Measurements from ENCODE around the gene USP6NL. TPM values are rescaled to one million over a fixed set of nuclear protein-coding genes. Genes with fewer than 3 reads are reported as not detected.
A peak's percentile ranks its signal among the peaks of the same experiment; 100 is the strongest.

The USP6NL gene
- total RNA-seq, 1 donor from 2014 or later = 13.8 TPM

- DNase-seq (ENCODE audit: extremely low spot score, unreplicated experiment) = no peak
- no peak overlapping the region for H3K27ac Mint-ChIP-seq (ENCODE audit: unreplicated experiment)
- no peaks in the 10 kb centered on the region for H3K36me3 Mint-ChIP-seq (ENCODE audit: unreplicated experiment)
- TF ChIP-seq, protein P1, sequence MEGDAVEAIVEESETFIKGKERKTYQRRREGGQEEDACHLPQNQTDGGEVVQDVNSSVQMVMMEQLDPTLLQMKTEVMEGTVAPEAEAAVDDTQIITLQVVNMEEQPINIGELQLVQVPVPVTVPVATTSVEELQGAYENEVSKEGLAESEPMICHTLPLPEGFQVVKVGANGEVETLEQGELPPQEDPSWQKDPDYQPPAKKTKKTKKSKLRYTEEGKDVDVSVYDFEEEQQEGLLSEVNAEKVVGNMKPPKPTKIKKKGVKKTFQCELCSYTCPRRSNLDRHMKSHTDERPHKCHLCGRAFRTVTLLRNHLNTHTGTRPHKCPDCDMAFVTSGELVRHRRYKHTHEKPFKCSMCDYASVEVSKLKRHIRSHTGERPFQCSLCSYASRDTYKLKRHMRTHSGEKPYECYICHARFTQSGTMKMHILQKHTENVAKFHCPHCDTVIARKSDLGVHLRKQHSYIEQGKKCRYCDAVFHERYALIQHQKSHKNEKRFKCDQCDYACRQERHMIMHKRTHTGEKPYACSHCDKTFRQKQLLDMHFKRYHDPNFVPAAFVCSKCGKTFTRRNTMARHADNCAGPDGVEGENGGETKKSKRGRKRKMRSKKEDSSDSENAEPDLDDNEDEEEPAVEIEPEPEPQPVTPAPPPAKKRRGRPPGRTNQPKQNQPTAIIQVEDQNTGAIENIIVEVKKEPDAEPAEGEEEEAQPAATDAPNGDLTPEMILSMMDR (IDR thresholded peaks at IDR 0.05) = no peak
- peaks cover 44% of the 10 kb centered on the region for H3K4me1 Mint-ChIP-seq (ENCODE audit: unreplicated experiment)
- no peaks in the 10 kb centered on the region for H3K27me3 Mint-ChIP-seq (ENCODE audit: unreplicated experiment)
- H3K4me3 Mint-ChIP-seq (ENCODE audit: unreplicated experiment) = no peak overlapping the region
- no peaks in the 10 kb centered on the region for H3K9me3 Mint-ChIP-seq (ENCODE audit: unreplicated experiment)
These were observed 63.2 kb downstream of the USP6NL start for GRCh38 chr10:11548065-11548767.

DNA sequence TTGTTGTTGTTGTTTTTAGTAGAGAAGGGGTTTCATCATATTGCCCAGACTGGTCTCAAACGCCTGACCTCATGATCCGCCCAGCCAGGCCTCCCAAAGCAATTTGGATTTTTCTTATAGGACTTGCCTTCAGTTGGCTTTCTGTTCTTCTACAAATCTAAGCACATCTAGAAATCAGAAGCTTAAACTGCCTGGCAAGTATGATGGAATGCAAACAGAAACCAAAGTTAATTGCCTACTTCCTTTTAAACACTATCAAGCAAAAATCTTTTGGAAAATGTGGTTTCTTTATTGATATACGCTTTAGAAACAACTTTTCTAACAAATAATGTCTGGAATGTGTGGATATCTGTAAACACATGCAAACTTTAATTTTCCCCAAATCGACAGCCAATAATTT, 64.9 kb downstream of the USP6NL start:
- no peak overlapping the region for H3K4me3 Mint-ChIP-seq (ENCODE audit: unreplicated experiment)
- no peaks in the 10 kb centered on the region for H3K27me3 Mint-ChIP-seq (ENCODE audit: unreplicated experiment)

DNA sequence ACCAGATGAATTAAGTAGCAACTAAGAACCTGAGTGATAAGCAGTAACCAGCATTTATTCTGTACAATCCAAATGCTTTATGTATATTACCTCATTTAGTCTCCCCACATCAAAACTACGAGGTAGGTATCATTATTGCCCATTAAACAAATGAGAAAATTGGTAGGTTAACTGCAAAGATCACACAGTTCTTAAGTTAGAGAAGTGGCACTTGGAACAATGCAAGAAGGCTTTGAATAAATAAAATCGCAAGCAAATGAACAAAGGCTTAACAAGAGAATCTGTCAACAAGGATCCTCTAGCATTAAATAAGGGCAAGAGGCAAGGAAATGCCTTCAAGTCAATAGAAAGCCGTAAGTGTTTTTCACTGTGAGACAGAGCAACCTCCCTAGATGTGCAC, 70.2 kb downstream of the USP6NL start:
- TF ChIP-seq, protein P1 (IDR thresholded peaks at IDR 0.05) = no peak
- Mint-ChIP-seq H3K9me3 (ENCODE audit: unreplicated experiment) (no peaks in the 10 kb centered on the region), H3K36me3 (ENCODE audit: unreplicated experiment) (no peaks in the 10 kb centered on the region), H3K4me1 (ENCODE audit: unreplicated experiment) (peaks cover 17% of the 10 kb centered on the region), H3K4me3 (ENCODE audit: unreplicated experiment) (no peak overlapping the region), H3K27ac (ENCODE audit: unreplicated experiment) (no peak overlapping the region), H3K27me3 (ENCODE audit: unreplicated experiment) (no peaks in the 10 kb centered on the region)
- DNase-seq (ENCODE audit: extremely low spot score, unreplicated experiment) = no peak

More for the DNA sequence above, 64.9 kb downstream of the USP6NL start:
- peak overlapping the region; percentile 52 for H3K27ac Mint-ChIP-seq (ENCODE audit: unreplicated experiment)
- no peaks in the 10 kb centered on the region for H3K9me3 Mint-ChIP-seq (ENCODE audit: unreplicated experiment)
- no peak for DNase-seq (ENCODE audit: extremely low spot score, unreplicated experiment)
- TF ChIP-seq, protein P1 (IDR thresholded peaks at IDR 0.05) = no peak
- peaks cover 29% of the 10 kb centered on the region for H3K4me1 Mint-ChIP-seq (ENCODE audit: unreplicated experiment)
- no peaks in the 10 kb centered on the region for H3K36me3 Mint-ChIP-seq (ENCODE audit: unreplicated experiment)

GRCh38 chr10:11539191-11539868, 72.1 kb downstream of the USP6NL start:
- no peak overlapping the region for H3K27ac Mint-ChIP-seq (ENCODE audit: unreplicated experiment)
- no peak for DNase-seq (ENCODE audit: extremely low spot score, unreplicated experiment)
- no peaks in the 10 kb centered on the region for H3K36me3 Mint-ChIP-seq (ENCODE audit: unreplicated experiment)
- TF ChIP-seq, protein P1 (IDR thresholded peaks at IDR 0.05) = no peak
- H3K4me3 Mint-ChIP-seq (ENCODE audit: unreplicated experiment) = no peak overlapping the region
- H3K4me1 Mint-ChIP-seq (ENCODE audit: unreplicated experiment) = peaks cover 9% of the 10 kb centered on the region
- H3K27me3 Mint-ChIP-seq (ENCODE audit: unreplicated experiment) = no peaks in the 10 kb centered on the region
- H3K9me3 Mint-ChIP-seq (ENCODE audit: unreplicated experiment) = no peaks in the 10 kb centered on the region

DNA sequence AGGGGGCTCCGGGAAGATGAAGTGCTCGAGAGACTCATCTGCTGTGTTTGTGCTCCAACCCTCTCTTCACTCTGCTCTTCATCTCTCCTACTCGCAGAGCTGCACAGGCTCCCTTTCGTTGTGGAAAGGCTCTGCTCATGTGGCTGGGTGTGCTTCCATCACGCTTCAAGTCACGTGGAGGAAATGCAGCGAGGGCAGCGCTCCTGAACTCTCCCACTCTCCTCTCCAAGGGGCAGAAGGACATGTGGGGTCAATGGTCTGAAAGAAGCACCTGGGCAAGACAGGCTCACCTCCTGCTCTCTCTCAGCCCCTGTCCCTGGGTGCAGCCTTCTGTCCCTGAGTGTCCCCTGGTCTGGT, 72.6 kb downstream of the USP6NL start:
- H3K4me1 Mint-ChIP-seq (ENCODE audit: unreplicated experiment) = peaks cover 13% of the 10 kb centered on the region
- no peak overlapping the region for H3K4me3 Mint-ChIP-seq (ENCODE audit: unreplicated experiment)
- H3K9me3 Mint-ChIP-seq (ENCODE audit: unreplicated experiment) = no peaks in the 10 kb centered on the region
- TF ChIP-seq, protein P1 (IDR thresholded peaks at IDR 0.05) = no peak
- DNase-seq (ENCODE audit: extremely low spot score, unreplicated experiment) = no peak
- no peak overlapping the region for H3K27ac Mint-ChIP-seq (ENCODE audit: unreplicated experiment)
- H3K27me3 Mint-ChIP-seq (ENCODE audit: unreplicated experiment) = no peaks in the 10 kb centered on the region
- H3K36me3 Mint-ChIP-seq (ENCODE audit: unreplicated experiment) = no peaks in the 10 kb centered on the region

All from osteocyte (in vitro differentiated cells).